GM18909 (cell line): Measurements from ENCODE around the gene DNAI2.

Experiments used
- ATAC-seq: cut with Tn5 transposase; IDR thresholded peaks from one replicate; pipeline ENCODE4 v1.9.1; 2021; ENCODE audit warnings: mild to moderate bottlenecking; ENCODE audit not compliant: unreplicated experiment, poor library complexity

The DNAI2 gene

DNA sequence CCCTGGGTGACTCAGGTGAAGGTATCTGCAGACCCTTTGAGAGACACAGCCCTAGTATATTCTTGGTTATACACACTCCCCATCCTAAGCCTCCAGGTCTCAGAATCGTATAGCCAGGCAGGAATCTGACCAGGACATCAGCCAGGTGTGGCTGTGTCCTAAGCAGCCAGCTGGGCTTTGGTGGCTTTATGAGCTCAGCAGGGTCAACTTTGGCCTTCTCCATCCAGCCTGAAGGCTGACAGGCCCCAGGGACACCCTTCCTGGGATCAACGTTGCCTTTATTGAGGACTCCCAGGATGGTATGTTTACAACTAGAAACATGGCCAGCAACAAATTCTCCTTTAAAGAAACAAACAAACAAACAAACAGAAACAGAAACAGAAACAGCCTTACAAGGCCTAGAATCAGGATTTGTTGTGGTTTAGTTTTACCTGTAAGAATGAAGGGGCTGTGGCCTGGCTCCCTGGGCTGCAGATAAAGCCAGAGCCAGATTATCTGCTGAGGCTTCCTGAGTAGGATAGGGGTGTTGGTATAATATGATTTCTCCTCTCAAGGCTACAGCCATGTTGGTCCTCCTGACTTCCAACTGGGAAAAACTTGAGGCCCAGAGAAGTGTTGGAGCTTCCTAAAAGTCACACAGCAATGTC, 60.5 kb downstream of the DNAI2 start:
- ATAC-seq, result no peak

- ATAC-seq, result no peak
Observed at GRCh38 chr17:74335529-74336062, 61.6 kb downstream of the DNAI2 start.

- no peak for ATAC-seq
Observed at GRCh38 chr17:74336307-74336706, 62.3 kb downstream of the DNAI2 start.

GRCh38 chr17:74337834-74338500, 63.9 kb downstream of the DNAI2 start:
- ATAC-seq, result no peak

DNA sequence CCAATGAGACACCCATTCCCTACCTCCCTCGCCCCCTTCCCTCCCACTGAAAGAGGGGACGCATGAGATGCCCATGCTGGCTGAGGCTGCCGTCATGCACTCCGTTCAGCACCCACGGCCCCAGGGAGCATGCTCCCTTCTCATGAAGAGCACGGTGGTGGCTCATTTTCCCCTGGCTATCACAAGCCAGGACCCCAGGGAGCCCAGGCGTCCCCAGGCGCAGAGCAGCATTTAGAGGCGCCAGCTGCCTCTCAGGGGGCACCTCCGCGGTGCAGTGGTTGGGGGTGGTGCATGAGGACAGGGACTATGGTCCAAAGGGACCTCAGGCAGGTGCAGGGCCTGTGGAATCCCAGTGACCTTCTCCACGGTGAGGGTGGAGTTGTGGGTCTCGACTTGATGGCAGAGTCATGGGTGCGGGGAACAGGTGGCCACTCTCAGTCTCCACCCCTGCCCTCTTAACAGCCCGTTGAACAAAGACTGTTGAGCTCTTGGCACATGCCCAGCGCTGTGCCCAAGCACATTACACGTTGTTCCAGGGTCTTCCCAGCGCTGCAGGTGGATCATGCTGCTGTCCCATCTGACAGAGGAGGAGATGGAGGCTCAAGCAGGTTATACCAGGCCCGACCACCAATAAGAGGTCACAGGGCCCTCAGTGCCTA, 65.6 kb downstream of the DNAI2 start:
- ATAC-seq, result no peak

DNA sequence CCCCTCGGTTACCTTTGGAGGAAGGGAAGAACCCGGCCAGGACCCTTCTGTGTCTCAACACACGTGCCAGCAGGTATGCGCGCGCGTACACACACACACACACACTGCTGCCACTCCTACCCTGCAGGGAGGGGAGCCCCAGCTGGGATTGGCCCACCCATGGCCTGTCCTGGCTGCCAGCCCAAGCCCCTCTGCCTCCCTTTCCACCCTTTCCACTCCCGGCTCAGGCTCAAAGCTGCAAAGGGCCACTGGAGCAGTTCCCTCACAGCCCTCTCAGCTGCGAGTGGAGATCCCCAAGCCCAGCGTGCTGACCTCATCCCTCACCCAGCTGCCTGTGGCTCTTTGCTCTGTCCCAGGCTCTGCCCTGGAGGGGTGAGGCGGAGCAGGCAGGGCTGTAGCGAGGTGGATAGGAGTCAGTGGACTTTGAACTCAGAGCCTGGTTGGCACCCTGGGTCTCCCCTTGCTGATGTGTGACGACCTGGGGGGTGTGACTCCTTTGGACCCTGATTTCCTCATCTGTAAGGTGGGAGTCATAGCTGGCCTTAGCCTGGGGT, 66.5 kb downstream of the DNAI2 start:
- ATAC-seq, result no peak

GRCh38 chr17:74342224-74342623, 68.2 kb downstream of the DNAI2 start:
- ATAC-seq, result no peak

GRCh38 chr17:74343121-74343520, 69.1 kb downstream of the DNAI2 start:
- ATAC-seq, result no peak

DNA sequence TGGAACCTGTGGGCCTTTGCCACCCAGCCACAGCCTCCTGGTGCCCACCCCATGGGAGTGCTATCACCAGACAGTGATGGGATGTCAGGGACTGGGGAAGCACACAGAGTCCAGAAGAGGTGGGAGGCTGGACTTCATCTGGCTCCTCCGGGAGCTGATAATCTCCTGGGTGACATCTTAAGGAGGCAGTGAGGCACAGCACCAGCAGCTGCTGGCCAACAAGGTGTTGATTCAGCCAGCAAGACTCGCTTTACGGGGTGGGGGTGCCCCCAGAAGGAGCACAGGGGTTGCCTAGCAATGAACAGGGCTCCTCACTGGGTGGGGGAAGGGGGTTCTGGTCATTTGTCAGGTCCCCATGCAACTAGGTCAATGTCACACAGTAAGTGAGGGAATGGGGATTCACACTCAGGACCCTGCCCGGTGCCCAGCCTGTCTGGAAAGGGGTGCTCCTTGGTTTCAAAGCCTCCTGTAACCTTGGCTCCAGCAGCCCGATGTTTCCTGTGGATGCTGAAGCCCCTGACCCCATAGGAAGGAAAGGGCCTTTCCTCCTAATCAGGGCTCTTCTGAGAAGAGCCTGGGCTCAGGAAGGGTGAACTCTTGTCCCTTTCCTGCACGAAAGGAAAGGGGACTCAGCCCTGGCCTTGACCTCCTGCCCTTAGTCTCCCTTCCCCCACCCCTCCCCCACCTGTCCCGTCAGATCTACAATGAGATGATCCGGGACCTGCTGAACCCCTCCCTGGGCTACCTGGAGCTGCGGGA, 69.7 kb downstream of the DNAI2 start:
- ATAC-seq, result no peak

GRCh38 chr17:74344658-74345057, 70.6 kb downstream of the DNAI2 start:
- ATAC-seq, result no peak

GRCh38 chr17:74345433-74346241, 71.6 kb downstream of the DNAI2 start:
- ATAC-seq, result no peak

GRCh38 chr17:74347646-74348045, 73.6 kb downstream of the DNAI2 start:
- no peak for ATAC-seq

DNA sequence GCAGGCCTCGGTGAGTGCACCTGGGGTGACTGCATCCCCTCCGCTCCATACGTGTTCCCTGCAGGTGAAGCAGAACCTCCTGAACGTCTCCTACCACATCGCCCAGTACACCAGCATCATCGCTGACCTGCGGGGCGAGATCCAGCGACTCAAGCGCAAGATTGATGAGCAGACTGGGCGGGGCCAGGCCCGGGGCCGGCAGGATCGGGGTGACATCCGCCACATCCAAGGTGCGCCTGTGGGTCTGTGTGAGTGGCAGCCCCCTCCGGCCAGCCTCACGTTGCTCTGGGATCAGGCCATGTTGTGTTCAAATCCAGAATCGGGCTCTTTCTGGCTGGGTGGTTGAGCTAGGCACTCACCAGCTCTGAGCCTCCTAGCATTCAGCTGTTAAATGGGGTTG, 75.1 kb downstream of the DNAI2 start:
- ATAC-seq, result no peak

DNA sequence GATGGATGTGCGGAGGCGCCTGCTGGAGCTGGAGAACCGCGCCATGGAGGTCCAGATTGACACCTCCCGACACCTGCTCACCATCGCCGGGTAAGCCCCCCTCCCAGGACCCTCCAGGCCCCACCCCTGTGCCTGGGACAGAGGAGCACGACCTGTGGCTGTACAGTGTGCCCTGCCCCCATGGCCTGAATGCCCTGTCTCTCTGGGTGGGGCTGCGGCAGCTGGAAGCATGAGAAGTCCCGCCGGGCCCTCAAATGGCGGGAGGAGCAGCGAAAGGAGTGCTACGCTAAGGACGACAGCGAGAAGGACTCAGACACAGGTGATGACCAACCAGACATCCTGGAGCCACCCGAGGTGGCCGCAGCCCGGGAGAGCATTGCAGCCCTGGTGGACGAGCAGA, 76.5 kb downstream of the DNAI2 start:
- no peak for ATAC-seq

GRCh38 chr17:74351552-74352210, 77.6 kb downstream of the DNAI2 start:
- ATAC-seq, result no peak

- no peak for ATAC-seq
Observed at GRCh38 chr17:74353446-74354060, 79.5 kb downstream of the DNAI2 start.

DNA sequence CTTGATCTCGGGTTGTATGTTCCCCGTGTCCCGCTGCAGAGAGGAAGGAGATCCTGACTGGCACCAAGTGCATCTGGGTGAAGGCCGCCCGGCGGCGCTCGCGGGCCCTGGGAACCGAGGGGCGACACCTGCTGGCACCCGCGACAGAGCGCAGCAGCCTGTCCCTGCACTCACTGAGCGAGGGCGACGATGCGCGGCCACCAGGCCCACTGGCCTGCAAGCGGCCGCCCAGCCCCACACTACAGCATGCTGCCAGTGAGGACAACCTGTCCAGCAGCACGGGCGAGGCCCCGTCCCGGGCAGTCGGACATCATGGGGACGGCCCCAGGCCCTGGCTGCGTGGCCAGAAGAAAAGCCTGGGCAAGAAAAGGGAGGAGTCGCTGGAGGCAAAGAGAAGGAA, 80.1 kb downstream of the DNAI2 start:
- no peak for ATAC-seq

GRCh38 chr17:74354561-74354960, 80.5 kb downstream of the DNAI2 start:
- no peak for ATAC-seq

DNA sequence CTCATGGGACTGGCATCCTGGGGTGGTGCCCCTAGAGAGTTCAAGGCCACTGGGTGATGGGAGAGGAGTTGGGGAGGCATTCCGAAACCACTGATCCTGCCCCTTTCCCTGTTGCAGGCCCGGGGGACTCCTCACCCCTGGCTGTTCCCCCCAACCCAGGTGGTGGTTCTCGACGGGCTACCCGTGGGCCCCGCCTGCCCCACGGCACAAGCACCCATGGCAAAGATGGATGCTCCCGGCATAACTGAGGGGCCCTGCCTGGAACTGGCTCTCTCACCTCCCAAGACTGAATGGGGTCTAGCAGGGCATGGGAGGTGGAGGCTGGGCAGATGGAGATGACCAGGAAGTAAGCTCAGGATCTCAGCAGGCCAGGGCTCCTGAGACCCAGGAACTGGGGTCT, 81.0 kb downstream of the DNAI2 start:
- no peak for ATAC-seq
